SHP77 (cell line): Measurements from ENCODE around the gene REXO1.

ENCODE experiments used
- DNase-seq, 2 experiments: peaks; one replicate each; lab custom pipeline; 2025; lab: John Stamatoyannopoulos, UW

The REXO1 gene

GRCh38 chr19:1828279-1829238 is 19.7 kb downstream of the REXO1 start:
- DNase-seq: no peak

- DNase-seq: no peak
Measured at GRCh38 chr19:1827566-1828278, 20.6 kb downstream of the REXO1 start.

GRCh38 chr19:1826557-1827521 is 21.4 kb downstream of the REXO1 start:
- DNase-seq: no peak

- peak; percentile 35 to 62 for DNase-seq
Measured at GRCh38 chr19:1825909-1826556, 22.2 kb downstream of the REXO1 start.

GRCh38 chr19:1824252-1824622 is 24.0 kb downstream of the REXO1 start:
- no peak for DNase-seq

- DNase-seq: no peak
Measured at GRCh38 chr19:1823539-1824251, 24.6 kb downstream of the REXO1 start.

- no peak for DNase-seq
Measured at GRCh38 chr19:1823020-1823419, 25.3 kb downstream of the REXO1 start.

- no peak for DNase-seq
Measured at GRCh38 chr19:1822210-1822609, 26.1 kb downstream of the REXO1 start.

- no peak for DNase-seq
Measured at GRCh38 chr19:1819341-1820255, 28.7 kb downstream of the REXO1 start.

- DNase-seq: no peak
Measured at GRCh38 chr19:1818549-1819195, 29.6 kb downstream of the REXO1 start.

- DNase-seq: no peak
Measured at GRCh38 chr19:1817553-1818179, 30.6 kb downstream of the REXO1 start.

GRCh38 chr19:1816530-1817298 is 31.6 kb downstream of the REXO1 start:
- no peak for DNase-seq

GRCh38 chr19:1815605-1816529 is 32.4 kb downstream of the REXO1 start:
- no peak for DNase-seq

- no peak for DNase-seq
Measured at GRCh38 chr19:1814833-1815604, 33.3 kb downstream of the REXO1 start.

GRCh38 chr19:1814391-1814790 is 33.9 kb downstream of the REXO1 start:
- no peak for DNase-seq
